Mesenchymal stem cell (in vitro differentiated cells and primary cell): ENCODE results near the gene BIRC6.

Source experiments
- DNase-seq: peaks from one replicate; pipeline ENCODE4 v3.0.0-alpha.2; 2013
- H2AFZ ChIP-seq: one replicate; pipeline ENCODE4 v1.6.1; 2013; ENCODE audit warnings: low read depth, mild to moderate bottlenecking, control low read depth, inconsistent platforms, low read length, moderate library complexity
- H2AK5ac ChIP-seq: 2 replicates; pipeline ENCODE4 v1.6.1; 2013; ENCODE audit warnings: low read length, moderate library complexity, mild to moderate bottlenecking, inconsistent platforms; ENCODE audit not compliant: severe bottlenecking
- H2BK120ac ChIP-seq: one replicate; pipeline ENCODE4 v1.6.1; 2013; ENCODE audit warnings: low read depth, mild to moderate bottlenecking, inconsistent platforms, low read length, moderate library complexity
- H2BK12ac ChIP-seq, 2 experiments: one replicate each; pipeline ENCODE4 v1.6.1; 2013; ENCODE audit warnings: inconsistent platforms in 2 of 2, low read length in 2 of 2, mild to moderate bottlenecking in 2 of 2, moderate library complexity in 2 of 2, control low read depth in 1 of 2
- H2BK15ac ChIP-seq: one replicate; pipeline ENCODE4 v1.6.1; 2013; ENCODE audit warnings: mild to moderate bottlenecking, low read depth, inconsistent platforms; ENCODE audit not compliant: poor library complexity, severe bottlenecking
- H2BK5ac ChIP-seq: 2 replicates; pipeline ENCODE4 v1.6.1; 2013; ENCODE audit warnings: low read depth, mild to moderate bottlenecking, low read length, control low read depth, inconsistent platforms; ENCODE audit not compliant: poor library complexity, severe bottlenecking
- H3K14ac ChIP-seq, 2 experiments: one replicate each; pipeline ENCODE4 v1.6.1; 2013; ENCODE audit warnings: inconsistent platforms in 2 of 2, low read length in 2 of 2, control low read depth in 1 of 2, mild to moderate bottlenecking in 1 of 2, moderate library complexity in 1 of 2
- H3K18ac ChIP-seq, 2 experiments: one replicate each; pipeline ENCODE4 v1.6.1; 2013; ENCODE audit warnings: inconsistent platforms in 2 of 2, low read length in 2 of 2, control low read depth in 1 of 2, low read depth in 1 of 2, mild to moderate bottlenecking in 1 of 2
- H3K23ac ChIP-seq, 2 experiments: one replicate each; pipeline ENCODE4 v1.6.1; 2013; ENCODE audit warnings: inconsistent platforms in 2 of 2, low read length in 2 of 2, mild to moderate bottlenecking in 2 of 2, moderate library complexity in 2 of 2, control low read depth in 1 of 2
- H3K27ac ChIP-seq: 2 replicates; pipeline ENCODE4 v1.5.1; 2013; ENCODE audit warnings: mild to moderate bottlenecking, moderate library complexity, low read length, control low read depth, inconsistent platforms; ENCODE audit not compliant: poor library complexity, severe bottlenecking
- H3K27me3 ChIP-seq, 2 experiments: 2 replicates each; pipeline versions ENCODE4 v1.6.1 to v1.7.0; 2013; ENCODE audit warnings: low read length in 2 of 2, mild to moderate bottlenecking in 2 of 2, moderate library complexity in 2 of 2, control low read depth in 1 of 2, inconsistent platforms in 1 of 2; ENCODE audit not compliant: control insufficient read depth in 1 of 2, insufficient read depth in 1 of 2
- H3K36me3 ChIP-seq, 2 experiments: 2 replicates each; pipeline versions ENCODE4 v1.6.1 to v1.7.0; 2013; ENCODE audit warnings: low read length in 2 of 2, control low read depth in 1 of 2, inconsistent platforms in 1 of 2, low read depth in 1 of 2, mild to moderate bottlenecking in 1 of 2; ENCODE audit not compliant: insufficient read depth in 2 of 2, control insufficient read depth in 1 of 2
- H3K4ac ChIP-seq, 2 experiments: one replicate each; pipeline ENCODE4 v1.6.1; 2013; ENCODE audit warnings: inconsistent platforms in 2 of 2, low read length in 2 of 2, mild to moderate bottlenecking in 2 of 2, moderate library complexity in 2 of 2, control low read depth in 1 of 2, low read depth in 1 of 2
- H3K4me1 ChIP-seq: 2 replicates; pipeline ENCODE4 v1.6.1; 2013; ENCODE audit warnings: low read depth, low read length, control low read depth; ENCODE audit not compliant: control insufficient read depth, insufficient read depth
- H3K4me2 ChIP-seq: 2 replicates; pipeline ENCODE4 v1.6.1; 2013; ENCODE audit warnings: low read length, mild to moderate bottlenecking, inconsistent platforms; ENCODE audit not compliant: poor library complexity, severe bottlenecking
- H3K4me3 ChIP-seq, 2 experiments: 2 replicates each; pipeline versions ENCODE4 v1.5.1 to v1.7.0; 2013; ENCODE audit warnings: low read length in 2 of 2, mild to moderate bottlenecking in 2 of 2, control low read depth in 1 of 2, low read depth in 1 of 2; ENCODE audit not compliant: insufficient read depth in 1 of 2
- H3K79me1 ChIP-seq: replicated peaks from 2 replicates; pipeline ENCODE4 v1.6.1; 2013; ENCODE audit warnings: mild to moderate bottlenecking, control low read depth, low read length, inconsistent platforms; ENCODE audit not compliant: poor library complexity, severe bottlenecking
- H3K9ac ChIP-seq: 2 replicates; pipeline ENCODE4 v1.7.0; 2013; ENCODE audit warnings: mild to moderate bottlenecking, low read length, moderate library complexity
- H3K9me3 ChIP-seq: 2 replicates; pipeline ENCODE4 v1.7.0; 2013; ENCODE audit warnings: mild to moderate bottlenecking, low read length; ENCODE audit not compliant: control insufficient read depth
- H4K8ac ChIP-seq: one replicate; pipeline ENCODE4 v1.6.1; 2013; ENCODE audit warnings: inconsistent platforms, mild to moderate bottlenecking, low read length, moderate library complexity
- H4K91ac ChIP-seq: one replicate; pipeline ENCODE4 v1.6.1; 2013; ENCODE audit warnings: mild to moderate bottlenecking, low read length, inconsistent platforms
- WGBS: methylation state at CpG from one replicate; pipeline ENCODE4 v1.1.7; 2013; ENCODE audit warnings: mixed read lengths; 5-methylcytosine and 5-hydroxymethylcytosine counted together

The BIRC6 gene

GRCh38 chr2:32482471-32482870, 125.6 kb downstream of the BIRC6 start:
- H2AK5ac ChIP-seq: no peak overlapping the region
- WGBS: 81% methylated on average over 1 of the region's 4 CpGs
- H3K27ac ChIP-seq: no peak overlapping the region
- no peak overlapping the region for H3K14ac ChIP-seq
- no peak overlapping the region for H4K8ac ChIP-seq
- no peaks in the 10 kb centered on the region for H3K27me3 ChIP-seq
- no peak overlapping the region for H3K4me3 ChIP-seq
- H3K4me2 ChIP-seq: no peak overlapping the region
- no peak overlapping the region for H4K91ac ChIP-seq
- no peak overlapping the region for H3K9ac ChIP-seq
- H2BK120ac ChIP-seq: no peak overlapping the region
- H3K23ac ChIP-seq: no peak overlapping the region
- H2BK12ac ChIP-seq: no peak overlapping the region
- no peak overlapping the region for H3K18ac ChIP-seq
- peaks cover 12 to 77% of the 10 kb centered on the region in 2 experiments for H3K36me3 ChIP-seq
- DNase-seq: peak; percentile 55
- H2BK5ac ChIP-seq: no peak overlapping the region
- no peak overlapping the region for H2AFZ ChIP-seq
- peaks cover 8% of the 10 kb centered on the region for H3K79me1 ChIP-seq
- no peaks in the 10 kb centered on the region for H3K9me3 ChIP-seq
- no peak overlapping the region for H2BK15ac ChIP-seq
- H3K4ac ChIP-seq: no peak overlapping the region
- peaks cover 4% of the 10 kb centered on the region for H3K4me1 ChIP-seq

DNA sequence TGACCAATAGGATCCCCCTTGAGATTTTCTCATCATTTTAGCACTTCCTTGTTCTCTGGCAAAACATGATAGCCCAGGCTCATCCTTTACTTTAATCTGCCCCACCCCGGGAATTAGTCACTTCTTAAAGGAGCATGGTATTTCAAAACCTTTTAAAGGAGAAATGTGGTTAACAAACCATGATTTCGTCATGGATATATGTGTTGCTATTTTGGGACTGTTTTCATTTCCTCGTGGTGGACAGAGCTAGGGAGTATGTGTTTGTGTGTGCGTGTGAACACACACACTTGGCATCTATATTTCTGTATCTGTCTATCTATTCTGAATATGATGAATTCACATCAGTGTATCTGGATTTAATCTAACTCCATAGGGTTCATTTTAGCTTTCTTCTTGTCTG, 128.1 kb downstream of the BIRC6 start:
- Histone ChIP-seq H2BK5ac (no peak overlapping the region), H2BK120ac (no peak overlapping the region), H2AFZ (no peak overlapping the region), H3K4me2 (no peak overlapping the region), H3K4me3 (peak overlapping the region in 1 of 2 experiments; percentile 48), H3K9me3 (no peaks in the 10 kb centered on the region), H3K27ac (no peak overlapping the region), H3K18ac (no peak overlapping the region), H3K79me1 (peaks cover 11% of the 10 kb centered on the region), H4K91ac (no peak overlapping the region), H3K36me3 (peaks cover 12 to 74% of the 10 kb centered on the region in 2 experiments), H3K23ac (no peak overlapping the region), H4K8ac (no peak overlapping the region), H2BK12ac (no peak overlapping the region), H3K4me1 (peaks cover 2% of the 10 kb centered on the region), H2AK5ac (no peak overlapping the region), H3K4ac (no peak overlapping the region), H3K14ac (no peak overlapping the region), H2BK15ac (no peak overlapping the region), H3K27me3 (no peaks in the 10 kb centered on the region), H3K9ac (peak overlapping the region; percentile 83)
- peak; percentile 97 for DNase-seq
- 5% methylated on average over 2 of the region's 4 CpGs for WGBS

DNA sequence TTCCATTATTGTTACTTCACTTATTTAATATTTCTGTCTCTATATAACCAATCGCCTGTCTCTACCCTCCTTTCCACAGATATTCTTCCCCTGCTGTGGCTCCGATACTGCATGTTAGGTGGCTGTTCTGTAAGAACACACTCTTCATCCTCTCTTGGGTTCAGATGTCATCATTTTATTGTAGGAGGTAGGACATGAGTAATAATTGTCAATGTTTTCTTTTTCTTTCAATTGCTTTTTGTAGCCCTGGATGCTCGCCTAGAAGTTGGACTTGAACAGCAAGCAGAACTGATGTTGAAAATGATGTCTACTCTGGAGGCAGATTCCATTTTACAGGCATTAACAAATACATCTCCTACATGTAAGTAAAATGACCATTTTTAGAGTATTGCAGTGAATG, 128.6 kb downstream of the BIRC6 start:
- no peak overlapping the region for H4K8ac ChIP-seq
- H3K27me3 ChIP-seq: no peaks in the 10 kb centered on the region
- H3K23ac ChIP-seq: no peak overlapping the region
- no peak for DNase-seq
- H3K4ac ChIP-seq: no peak overlapping the region
- H2BK12ac ChIP-seq: no peak overlapping the region
- 100% methylated on average over 3 of the region's 3 CpGs for WGBS
- peak overlapping the region in 1 of 2 experiments; percentile 48 for H3K4me3 ChIP-seq
- no peak overlapping the region for H3K4me2 ChIP-seq
- no peaks in the 10 kb centered on the region for H3K9me3 ChIP-seq
- H2AFZ ChIP-seq: no peak overlapping the region
- H2BK15ac ChIP-seq: no peak overlapping the region
- no peak overlapping the region for H2BK5ac ChIP-seq
- no peak overlapping the region for H4K91ac ChIP-seq
- H2BK120ac ChIP-seq: no peak overlapping the region
- H2AK5ac ChIP-seq: no peak overlapping the region
- no peak overlapping the region for H3K14ac ChIP-seq
- peaks cover 2% of the 10 kb centered on the region for H3K4me1 ChIP-seq
- H3K36me3 ChIP-seq: peaks cover 16 to 74% of the 10 kb centered on the region in 2 experiments
- H3K27ac ChIP-seq: no peak overlapping the region
- H3K9ac ChIP-seq: peak overlapping the region; percentile 83
- peaks cover 14% of the 10 kb centered on the region for H3K79me1 ChIP-seq
- no peak overlapping the region for H3K18ac ChIP-seq

DNA sequence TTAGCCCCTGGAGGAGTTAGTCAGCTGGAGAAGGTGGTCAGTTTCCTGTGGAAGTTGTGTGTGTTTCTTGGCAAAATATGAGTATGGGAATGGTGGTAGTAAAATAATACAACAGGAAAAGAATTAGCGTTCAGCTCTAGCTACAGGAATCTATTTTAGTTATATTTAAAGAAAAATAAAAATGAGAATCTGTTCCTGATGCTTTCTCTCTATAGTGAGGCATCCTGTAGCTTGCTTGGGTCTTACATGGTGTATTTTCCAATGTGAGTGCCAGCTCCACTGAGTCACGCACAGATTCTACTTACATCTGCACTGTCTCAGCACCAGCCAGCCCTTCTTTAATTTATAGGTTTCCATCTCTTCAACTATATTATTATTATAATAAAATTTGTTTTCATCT, 132.2 kb downstream of the BIRC6 start:
- Histone ChIP-seq H3K18ac (no peak overlapping the region), H3K9me3 (no peaks in the 10 kb centered on the region), H2AK5ac (no peak overlapping the region), H2BK15ac (no peak overlapping the region), H4K91ac (no peak overlapping the region), H3K4me3 (no peak overlapping the region), H3K27ac (no peak overlapping the region), H3K79me1 (peaks cover 9% of the 10 kb centered on the region), H3K23ac (no peak overlapping the region), H3K4me1 (peaks cover 2% of the 10 kb centered on the region), H3K36me3 (peaks cover 10 to 69% of the 10 kb centered on the region in 2 experiments), H2BK12ac (no peak overlapping the region), H2AFZ (no peak overlapping the region), H3K9ac (peak overlapping the region; percentile 26), H2BK5ac (no peak overlapping the region), H4K8ac (no peak overlapping the region), H3K14ac (no peak overlapping the region), H3K27me3 (no peaks in the 10 kb centered on the region), H3K4me2 (no peak overlapping the region), H2BK120ac (no peak overlapping the region), H3K4ac (no peak overlapping the region)
- WGBS: no CpG with 5 or more reads among the region's 2 CpGs
- no peak for DNase-seq
